H1 (cell line): ENCODE results near the gene ADCYAP1. TPM values are rescaled to one million over a fixed set of nuclear protein-coding genes. Genes with fewer than 3 reads are reported as not detected.

Experiments used
- CTCF ChIA-PET: fragments of 300-600 bp; sonication (Branson Sonifier 250); formaldehyde crosslinking; loops from one replicate; lab custom pipeline; 2021; ENCODE audit not compliant: partially characterized antibody; lab: Charles Lee
- POLR2A ChIA-PET: fragments of 300-600 bp; sonication (Branson Sonifier 250); formaldehyde crosslinking; loops from one replicate; lab custom pipeline; 2021; ENCODE audit warnings: inconsistent platforms; ENCODE audit not compliant: partially characterized antibody; lab: Charles Lee
- DNase-seq, 2 experiments: peaks; one replicate each; pipeline versions ENCODE4 v3.0.0 to v3.0.0-alpha.2; 2010 to 2022; ENCODE audit warnings: low spot score in 2 of 2, low read depth in 1 of 2, mixed read lengths in 1 of 2
- FAIRE-seq: peaks from 2 replicates; lab custom pipeline; 2011; peaks lifted over from hg19 to GRCh38; lab: Jason Lieb, UNC
- H2AFZ ChIP-seq: 2 replicates; pipeline ENCODE4 v1.8.1; 2012; ENCODE audit warnings: low read length, inconsistent platforms
- H2AK5ac ChIP-seq: 2 replicates; pipeline ENCODE4 v1.6.1; 2013; ENCODE audit warnings: low read depth, low read length
- H2BK120ac ChIP-seq: replicated peaks from 2 replicates; pipeline ENCODE3; 2013; ENCODE audit warnings: low read depth, low read length, inconsistent platforms
- H2BK12ac ChIP-seq: 2 replicates; pipeline ENCODE4 v1.6.1; 2013; ENCODE audit warnings: low read depth, low read length
- H2BK15ac ChIP-seq: 2 replicates; pipeline ENCODE4 v1.6.1; 2013; ENCODE audit warnings: low read length
- H2BK20ac ChIP-seq: 2 replicates; pipeline ENCODE4 v1.6.1; 2013; ENCODE audit warnings: low read length
- H2BK5ac ChIP-seq: 2 replicates; pipeline ENCODE4 v1.6.1; 2013; ENCODE audit warnings: low read depth, low read length
- H3K14ac ChIP-seq: 2 replicates; pipeline ENCODE4 v1.6.1; 2013; ENCODE audit warnings: inconsistent platforms; ENCODE audit not compliant: insufficient read length
- H3K18ac ChIP-seq: 2 replicates; pipeline ENCODE4 v1.6.1; 2013; ENCODE audit warnings: low read length; ENCODE audit errors: extremely low read depth
- H3K23ac ChIP-seq: 2 replicates; pipeline ENCODE4 v1.6.1; 2013; ENCODE audit warnings: inconsistent platforms; ENCODE audit not compliant: insufficient read length
- H3K23me2 ChIP-seq: 2 replicates; pipeline ENCODE4 v1.6.1; 2013; ENCODE audit warnings: low read depth, low read length
- H3K27ac ChIP-seq: 2 replicates; pipeline ENCODE4 v1.6.1; 2011; ENCODE audit warnings: low read depth, low read length, inconsistent platforms
- H3K27me3 ChIP-seq, 4 experiments: replicated peaks in 1 of 4; 1 replicate in 1 of 4; 2 replicates in 3 of 4; pipeline versions ENCODE4 v1.6.1 to v1.8.1; 2011 to 2013; ENCODE audit warnings: low read length in 3 of 4, mild to moderate bottlenecking in 3 of 4, inconsistent platforms in 2 of 4, mixed read lengths in 2 of 4, moderate library complexity in 1 of 4; ENCODE audit not compliant: control insufficient read depth in 3 of 4, insufficient read depth in 3 of 4; ENCODE audit errors: extremely low read depth in 1 of 4
- H3K36me3 ChIP-seq, 4 experiments: 2 replicates each; pipeline versions ENCODE4 v1.6.1 to v1.8.1; 2011 to 2013; ENCODE audit warnings: mild to moderate bottlenecking in 4 of 4, low read length in 3 of 4, moderate library complexity in 2 of 4, control low read depth in 1 of 4, inconsistent platforms in 1 of 4; ENCODE audit not compliant: insufficient read depth in 4 of 4, control insufficient read depth in 2 of 4
- H3K4ac ChIP-seq: replicated peaks from 2 replicates; pipeline ENCODE3; 2013; ENCODE audit warnings: low read length, low read depth, mixed read lengths, inconsistent platforms; ENCODE audit not compliant: insufficient read length
- H3K4me1 ChIP-seq, 4 experiments: replicated peaks in 1 of 4; 1 replicate in 1 of 4; 2 replicates in 3 of 4; pipeline versions ENCODE4 v1.6.1 to v1.8.1; 2011 to 2013; ENCODE audit warnings: low read length in 3 of 4, inconsistent platforms in 2 of 4, mixed read lengths in 1 of 4; ENCODE audit not compliant: insufficient read depth in 4 of 4, control insufficient read depth in 3 of 4
- H3K4me2 ChIP-seq, 2 experiments: 2 replicates each; pipeline versions ENCODE4 v1.6.1 to v1.8.1; 2011 to 2013; ENCODE audit warnings: low read depth in 2 of 2, low read length in 2 of 2, control low read depth in 1 of 2, inconsistent platforms in 1 of 2, mild to moderate bottlenecking in 1 of 2; ENCODE audit not compliant: insufficient read depth in 1 of 2
- H3K4me3 ChIP-seq, 4 experiments: fragments of 200-600, 300-600 bp in 1 of 4; sonication (generic), shearing (Covaris generic), sonication (Bioruptor Twin) in 1 of 4; 2 replicates each; pipeline versions ENCODE4 v1.5.1 to v1.8.1; 2011 to 2016; ENCODE audit warnings: low read length in 4 of 4, low read depth in 3 of 4, control low read depth in 2 of 4, inconsistent platforms in 2 of 4, mild to moderate bottlenecking in 2 of 4, mixed read lengths in 1 of 4, moderate library complexity in 1 of 4; ENCODE audit not compliant: insufficient read depth in 2 of 4; ENCODE audit errors: extremely low read depth in 1 of 4
- H3K56ac ChIP-seq: replicated peaks from 2 replicates; pipeline ENCODE3; 2013; ENCODE audit warnings: low read depth, mild to moderate bottlenecking, mixed read lengths, low read length, inconsistent platforms; ENCODE audit not compliant: insufficient read length
- H3K79me1 ChIP-seq: 2 replicates; pipeline ENCODE4 v1.6.1; 2013; ENCODE audit warnings: low read depth, low read length, control low read depth
- H3K79me2 ChIP-seq, 2 experiments: 2 replicates each; pipeline versions ENCODE4 v1.6.1 to v1.8.1; 2012 to 2013; ENCODE audit warnings: low read length in 2 of 2, mild to moderate bottlenecking in 2 of 2, inconsistent platforms in 1 of 2; ENCODE audit not compliant: insufficient read depth in 2 of 2, control insufficient read depth in 1 of 2
- H3K9ac ChIP-seq, 4 experiments: replicated peaks in 1 of 4; 1 replicate in 1 of 4; 2 replicates in 3 of 4; pipeline versions ENCODE4 v1.6.1 to v1.8.1; 2011 to 2013; ENCODE audit warnings: low read depth in 3 of 4, low read length in 3 of 4, control low read depth in 2 of 4, mild to moderate bottlenecking in 2 of 4, moderate library complexity in 2 of 4, inconsistent platforms in 1 of 4; ENCODE audit errors: extremely low read depth in 1 of 4
- H3K9me3 ChIP-seq, 2 experiments: 2 replicates each; pipeline versions ENCODE4 v1.6.1 to v1.8.1; 2012 to 2013; ENCODE audit warnings: mild to moderate bottlenecking in 2 of 2, moderate library complexity in 2 of 2, control low read depth in 1 of 2, inconsistent platforms in 1 of 2, low read depth in 1 of 2, low read length in 1 of 2, mixed read lengths in 1 of 2; ENCODE audit not compliant: insufficient read depth in 2 of 2
- H4K20me1 ChIP-seq, 2 experiments: replicated peaks in 1 of 2; 2 replicates each; pipeline versions ENCODE3 to v1.8.1; 2011 to 2013; ENCODE audit warnings: inconsistent platforms in 2 of 2, low read length in 2 of 2, mild to moderate bottlenecking in 1 of 2; ENCODE audit not compliant: insufficient read depth in 2 of 2, control insufficient read depth in 1 of 2
- H4K5ac ChIP-seq: 2 replicates; pipeline ENCODE4 v1.6.1; 2013; ENCODE audit warnings: low read length, low read depth, mixed read lengths, inconsistent platforms; ENCODE audit not compliant: insufficient read length
- H4K8ac ChIP-seq: 2 replicates; pipeline ENCODE4 v1.8.0; 2013; ENCODE audit warnings: mild to moderate bottlenecking, moderate library complexity, low read length, inconsistent platforms; ENCODE audit not compliant: insufficient read depth; ENCODE audit errors: extremely low read depth
- H4K91ac ChIP-seq: replicated peaks from 2 replicates; pipeline ENCODE3; 2013; ENCODE audit warnings: low read length, mixed read lengths, inconsistent platforms; ENCODE audit not compliant: insufficient read length
- BCL11A ChIP-seq, 2 experiments: IDR thresholded peaks; one replicate each; pipeline ENCODE4 v1.6.1; 2011; ENCODE audit warnings: low read depth in 2 of 2, low read length in 2 of 2, mild to moderate bottlenecking in 2 of 2
- CEBPB ChIP-seq: IDR thresholded peaks from 2 replicates; pipeline ENCODE4 v1.6.1; 2012; ENCODE audit warnings: low read depth, low read length
- CREB1 ChIP-seq: IDR thresholded peaks from 2 replicates; pipeline ENCODE4 v1.6.1; 2012; ENCODE audit warnings: inconsistent platforms
- GABPA ChIP-seq: IDR thresholded peaks from 2 replicates; pipeline ENCODE4 v1.6.1; 2011; ENCODE audit warnings: mild to moderate bottlenecking, low read length, moderate library complexity, borderline replicate concordance; ENCODE audit not compliant: insufficient read depth
- SP2 ChIP-seq: IDR thresholded peaks from 2 replicates; pipeline ENCODE4 v1.6.1; 2012; ENCODE audit warnings: mild to moderate bottlenecking, low read length, inconsistent platforms
- WGBS, 2 experiments: shearing (Covaris generic) in 1 of 2; methylation state at CpG; one replicate each; pipeline versions ENCODE4 v1.1.6 to v1.1.7; 2013 to 2015; ENCODE audit warnings: low lambda C conversion rate in 2 of 2, mixed read lengths in 2 of 2, inconsistent platforms in 1 of 2, low coverage in 1 of 2, missing lambda C conversion rate in 1 of 2; ENCODE audit not compliant: insufficient replicate concordance in 2 of 2, insufficient coverage in 1 of 2, insufficient read length in 1 of 2; ENCODE audit errors: extremely low coverage in 1 of 2, missing lambda C conversion rate in 1 of 2; 5-methylcytosine and 5-hydroxymethylcytosine counted together
- polyA plus RNA-seq, 7 experiments: library from polyadenylated mRNA; depleted of rRNA in 3 of 7; stranded (reverse) in 5 of 7; unstranded in 2 of 7; fragments of >200 nt in 5 of 7; fragments of 200-250 nt in 2 of 7; gene quantifications; 1 replicate in 5 of 7; 2 replicates in 1 of 7; 4 replicates in 1 of 7; pipeline versions ENCODE4 v1.2.1 to v1.2.3, GENCODE V29; 2011 to 2013; ENCODE audit warnings: missing spikeins in 2 of 7, mixed read lengths in 2 of 7
- total RNA-seq: library from RNA; stranded (reverse); fragmentation: NEBNext Ultra II Directional; extraction: Animal tissue kit (Norgen Biotek cat#: 25700); gene quantifications from 2 replicates; pipeline ENCODE4 v1.2.1, GENCODE V29; 2021

ADCYAP1 gene
- total and polyA plus RNA-seq, 2 of the 8 experiments (the other 6 are each of a cell fraction or from before 2014, with no cell fraction given) = 0.02 TPM; not detected in 1

GRCh38 chr18:924987-925386 lies 20.3 kb downstream of the ADCYAP1 start:
- Histone ChIP-seq H3K56ac (no peak overlapping the region), H3K23ac (no peak overlapping the region), H3K4ac (no peak overlapping the region), H3K9ac (no peak overlapping the region), H3K23me2 (no peaks in the 10 kb centered on the region), H2AK5ac (no peak overlapping the region), H2BK12ac (no peak overlapping the region), H4K8ac (no peak overlapping the region), H3K4me1 (no peaks in the 10 kb centered on the region), H3K14ac (no peak overlapping the region), H4K5ac (no peak overlapping the region), H2BK120ac (no peak overlapping the region), H3K18ac (no peak overlapping the region), H3K4me2 (no peak overlapping the region), H3K4me3 (no peak overlapping the region), H3K27me3 (no peaks in the 10 kb centered on the region), H2BK15ac (no peak overlapping the region), H3K9me3 (no peaks in the 10 kb centered on the region), H2BK20ac (no peak overlapping the region), H2BK5ac (no peak overlapping the region), H3K27ac (no peak overlapping the region), H4K91ac (no peak overlapping the region), H4K20me1 (no peaks in the 10 kb centered on the region), H3K79me2 (no peaks in the 10 kb centered on the region), H3K36me3 (no peaks in the 10 kb centered on the region), H2AFZ (no peak overlapping the region), H3K79me1 (no peaks in the 10 kb centered on the region)
- ChIA-PET CTCF (no interaction called here), POLR2A (no interaction called here)
- DNase-seq (no peak), FAIRE-seq (no peak)
- TF ChIP-seq GABPA (no peak), CEBPB (no peak), CREB1 (no peak), SP2 (no peak), BCL11A (IDR thresholded peaks at IDR 0.05; ENCODE audit: low read depth in 2 of 2, low read length in 2 of 2) (no peak)
- 83% methylated on average over 1 of the region's 1 CpG; no CpG with 5 or more reads in 1 of the 2 experiments for WGBS, 2 experiments
